D721Med (cell line): Measurements from ENCODE around the gene ROR1.
A peak's percentile ranks its signal among the peaks of the same experiment; 100 is the strongest.

Experiments
- DNase-seq: peaks from one replicate; pipeline ENCODE4 v3.0.0; 2011; ENCODE audit warnings: low spot score; ENCODE audit not compliant: insufficient read length
- FAIRE-seq: peaks from 2 replicates; lab custom pipeline; 2011; peaks lifted over from hg19 to GRCh38; lab: Jason Lieb, UNC
- CTCF ChIP-seq: IDR thresholded peaks from 2 replicates; pipeline ENCODE4 v1.5.1; 2012; ENCODE audit warnings: mild to moderate bottlenecking, control low read depth; ENCODE audit not compliant: insufficient read depth; ENCODE audit errors: missing control alignments

The ROR1 gene

GRCh38 chr1:64175639-64176038 lies 401.8 kb downstream of the ROR1 start:
- TF ChIP-seq CTCF, result no peak
- DNase-seq (no peak), FAIRE-seq (no peak)

GRCh38 chr1:64176659-64177058 lies 402.8 kb downstream of the ROR1 start:
- FAIRE-seq, result no peak
- DNase-seq, result no peak
- no peak for TF ChIP-seq CTCF

GRCh38 chr1:64179588-64179987 lies 405.8 kb downstream of the ROR1 start:
- no peak for FAIRE-seq
- no peak for TF ChIP-seq CTCF
- DNase-seq, result no peak

- DNase-seq (no peak), FAIRE-seq (no peak)
- TF ChIP-seq CTCF, result no peak
Observed at GRCh38 chr1:64182207-64182606, 408.4 kb downstream of the ROR1 start.

- TF ChIP-seq CTCF, result no peak
- DNase-seq (no peak), FAIRE-seq (no peak)
Observed at GRCh38 chr1:64183395-64184002, 409.7 kb downstream of the ROR1 start.

GRCh38 chr1:64184003-64184440 lies 410.2 kb downstream of the ROR1 start:
- no peak for DNase-seq

More at GRCh38 chr1:64184003-64184440, 410.2 kb downstream of the ROR1 start:
- peak; percentile 21 for FAIRE-seq
- TF ChIP-seq CTCF, result no peak
